ENCODE data around the gene NFS1.

DNA sequence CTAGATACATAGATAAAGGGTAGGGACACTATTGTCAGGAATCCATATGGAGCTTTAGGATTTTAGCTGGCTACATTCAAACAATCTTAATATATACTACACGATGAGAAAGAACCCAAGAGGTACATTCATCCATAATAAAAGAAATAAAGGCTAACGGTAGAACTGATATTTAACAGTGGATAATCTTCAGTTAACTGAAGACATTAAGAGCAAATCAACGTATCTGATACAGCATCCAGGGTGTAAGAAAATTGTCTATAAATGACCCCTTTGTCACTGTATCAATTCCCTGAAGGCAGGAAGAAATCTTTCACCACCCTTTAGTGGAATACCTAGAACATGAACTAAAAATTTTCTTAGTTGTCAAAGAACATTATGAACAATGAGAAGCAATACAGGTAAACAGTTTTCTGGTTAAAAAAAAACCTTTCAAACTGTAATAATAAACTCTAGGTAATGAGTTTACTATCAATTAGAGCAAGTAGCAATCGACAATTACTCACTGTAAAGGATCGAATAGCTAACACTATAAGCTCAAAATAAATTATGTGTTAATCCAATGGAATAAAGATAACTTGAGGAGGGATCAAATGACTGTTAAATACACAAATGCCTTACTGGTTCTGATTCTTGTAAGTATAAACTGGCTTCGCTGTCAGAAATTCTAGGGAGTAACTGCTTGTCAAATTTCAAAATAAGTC is 11.9 kb upstream of the NFS1 start:
- TF ChIP-seq CTCF (IDR thresholded peaks at IDR 0.05): no peak
- TF ChIP-seq POLR2AphosphoS5 (IDR thresholded peaks at IDR 0.05): no peak
- TF ChIP-seq EP300 (IDR thresholded peaks at IDR 0.05): no peak
- TF ChIP-seq POLR2A (IDR thresholded peaks at IDR 0.05): no peak
